ENCODE measurements around the gene SUMF1.

SUMF1 gene

GRCh38 chr3:4398120-4398940 is 68.7 kb downstream of the SUMF1 start:
- Histone ChIP-seq H3K36me3 (ENCODE audit: control insufficient read depth, insufficient read depth, low read length) (no peaks in the 10 kb centered on the region), H3K27ac (ENCODE audit: low read depth, low read length) (no peak overlapping the region), H3K9me3 (ENCODE audit: control insufficient read depth, insufficient read depth, low read length) (no peaks in the 10 kb centered on the region), H3K4me1 (ENCODE audit: control insufficient read depth, insufficient read depth, low read length) (peaks cover 8% of the 10 kb centered on the region), H3K9ac (ENCODE audit: low read depth, low read length) (no peak overlapping the region), H3K27me3 (ENCODE audit: control insufficient read depth, insufficient read depth, low read length) (no peaks in the 10 kb centered on the region), H3K4me3 (ENCODE audit: low read depth, low read length) (no peak overlapping the region)

DNA sequence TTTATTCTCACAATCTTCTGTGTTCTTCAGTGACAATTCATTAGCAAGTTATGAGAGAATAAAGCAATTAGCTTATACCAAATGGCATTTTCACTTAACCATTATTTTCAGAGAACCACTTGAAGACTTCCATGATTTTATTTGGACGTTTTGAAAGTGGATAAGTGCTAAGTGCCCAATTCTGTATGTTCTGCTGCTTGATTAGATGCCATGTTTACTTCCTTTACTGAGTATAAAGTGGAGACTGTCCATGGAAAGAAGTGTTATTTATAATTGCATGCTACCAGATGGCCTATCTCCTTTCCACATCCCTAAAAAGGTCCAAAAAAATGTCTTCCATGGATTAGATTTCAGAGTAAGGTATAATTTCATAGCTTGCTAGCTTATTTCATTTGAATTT is 69.6 kb downstream of the SUMF1 start:
- Histone ChIP-seq H3K4me1 (ENCODE audit: control insufficient read depth, insufficient read depth, low read length) (peaks cover 8% of the 10 kb centered on the region), H3K27ac (ENCODE audit: low read depth, low read length) (no peak overlapping the region), H3K27me3 (ENCODE audit: control insufficient read depth, insufficient read depth, low read length) (no peaks in the 10 kb centered on the region), H3K9me3 (ENCODE audit: control insufficient read depth, insufficient read depth, low read length) (no peaks in the 10 kb centered on the region), H3K9ac (ENCODE audit: low read depth, low read length) (no peak overlapping the region), H3K36me3 (ENCODE audit: control insufficient read depth, insufficient read depth, low read length) (no peaks in the 10 kb centered on the region), H3K4me3 (ENCODE audit: low read depth, low read length) (no peak overlapping the region)

DNA sequence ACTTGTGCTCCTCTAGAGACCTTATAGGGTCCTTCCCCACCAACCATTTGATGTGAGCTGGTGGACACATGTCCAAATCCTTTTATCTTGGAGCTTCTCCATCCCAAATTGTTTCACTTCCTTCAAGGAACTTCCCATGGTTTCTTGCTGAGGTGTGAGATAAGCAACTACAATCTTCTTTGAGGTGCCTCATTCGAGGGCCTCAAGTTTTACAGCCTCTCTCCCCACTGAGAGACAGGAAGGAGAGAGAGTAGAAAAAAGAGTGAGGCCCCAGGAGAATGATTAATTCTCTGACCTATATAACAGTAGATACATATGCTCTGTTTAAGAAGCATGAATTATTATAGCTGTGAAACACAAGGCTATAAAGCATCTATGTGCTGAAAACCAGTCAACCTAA is 70.5 kb downstream of the SUMF1 start:
- H3K9me3 ChIP-seq (ENCODE audit: control insufficient read depth, insufficient read depth, low read length): no peaks in the 10 kb centered on the region
- peaks cover 8% of the 10 kb centered on the region for H3K4me1 ChIP-seq (ENCODE audit: control insufficient read depth, insufficient read depth, low read length)
- H3K27ac ChIP-seq (ENCODE audit: low read depth, low read length): no peak overlapping the region
- H3K27me3 ChIP-seq (ENCODE audit: control insufficient read depth, insufficient read depth, low read length): no peaks in the 10 kb centered on the region
- H3K9ac ChIP-seq (ENCODE audit: low read depth, low read length): no peak overlapping the region
- no peaks in the 10 kb centered on the region for H3K36me3 ChIP-seq (ENCODE audit: control insufficient read depth, insufficient read depth, low read length)
- H3K4me3 ChIP-seq (ENCODE audit: low read depth, low read length): no peak overlapping the region

- Histone ChIP-seq H3K36me3 (ENCODE audit: control insufficient read depth, insufficient read depth, low read length) (no peaks in the 10 kb centered on the region), H3K27me3 (ENCODE audit: control insufficient read depth, insufficient read depth, low read length) (no peaks in the 10 kb centered on the region), H3K9me3 (ENCODE audit: control insufficient read depth, insufficient read depth, low read length) (no peaks in the 10 kb centered on the region), H3K9ac (ENCODE audit: low read depth, low read length) (no peak overlapping the region), H3K27ac (ENCODE audit: low read depth, low read length) (no peak overlapping the region), H3K4me3 (ENCODE audit: low read depth, low read length) (no peak overlapping the region), H3K4me1 (ENCODE audit: control insufficient read depth, insufficient read depth, low read length) (peaks cover 8% of the 10 kb centered on the region)
Measured at GRCh38 chr3:4396006-4396405, 71.1 kb downstream of the SUMF1 start.

GRCh38 chr3:4395448-4395847 is 71.6 kb downstream of the SUMF1 start:
- peaks cover 8% of the 10 kb centered on the region for H3K4me1 ChIP-seq (ENCODE audit: control insufficient read depth, insufficient read depth, low read length)
- no peak overlapping the region for H3K27ac ChIP-seq (ENCODE audit: low read depth, low read length)
- H3K27me3 ChIP-seq (ENCODE audit: control insufficient read depth, insufficient read depth, low read length): no peaks in the 10 kb centered on the region
- H3K9me3 ChIP-seq (ENCODE audit: control insufficient read depth, insufficient read depth, low read length): no peaks in the 10 kb centered on the region
- H3K36me3 ChIP-seq (ENCODE audit: control insufficient read depth, insufficient read depth, low read length): no peaks in the 10 kb centered on the region
- no peak overlapping the region for H3K4me3 ChIP-seq (ENCODE audit: low read depth, low read length)
- no peak overlapping the region for H3K9ac ChIP-seq (ENCODE audit: low read depth, low read length)

- no peaks in the 10 kb centered on the region for H3K36me3 ChIP-seq (ENCODE audit: control insufficient read depth, insufficient read depth, low read length)
- no peak overlapping the region for H3K27ac ChIP-seq (ENCODE audit: low read depth, low read length)
- H3K27me3 ChIP-seq (ENCODE audit: control insufficient read depth, insufficient read depth, low read length): no peaks in the 10 kb centered on the region
- H3K9me3 ChIP-seq (ENCODE audit: control insufficient read depth, insufficient read depth, low read length): no peaks in the 10 kb centered on the region
- no peak overlapping the region for H3K9ac ChIP-seq (ENCODE audit: low read depth, low read length)
- H3K4me3 ChIP-seq (ENCODE audit: low read depth, low read length): no peak overlapping the region
- peaks cover 16% of the 10 kb centered on the region for H3K4me1 ChIP-seq (ENCODE audit: control insufficient read depth, insufficient read depth, low read length)
Measured at GRCh38 chr3:4394567-4394966, 72.5 kb downstream of the SUMF1 start.

DNA sequence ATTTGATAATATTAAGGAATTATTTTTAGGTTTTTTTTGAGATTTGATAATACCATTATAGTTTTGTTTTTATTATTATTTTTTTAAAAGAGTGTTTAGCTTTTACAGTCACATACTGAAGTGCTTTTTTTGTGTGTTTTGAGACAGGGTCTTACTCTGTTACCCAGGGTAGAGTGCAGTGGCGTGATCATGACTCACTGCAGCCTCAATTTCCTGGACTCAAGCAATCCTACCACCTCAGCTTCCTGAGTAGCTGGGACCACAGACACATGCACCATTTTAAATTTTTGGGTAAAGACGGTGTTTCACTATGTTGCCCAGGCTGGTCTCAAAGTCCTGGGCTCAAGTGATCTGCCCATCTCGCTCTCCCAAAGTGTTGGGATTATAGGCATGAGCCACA is 73.0 kb downstream of the SUMF1 start:
- H3K27ac ChIP-seq (ENCODE audit: low read depth, low read length): no peak overlapping the region
- peaks cover 17% of the 10 kb centered on the region for H3K4me1 ChIP-seq (ENCODE audit: control insufficient read depth, insufficient read depth, low read length)
- no peak overlapping the region for H3K9ac ChIP-seq (ENCODE audit: low read depth, low read length)
- no peaks in the 10 kb centered on the region for H3K36me3 ChIP-seq (ENCODE audit: control insufficient read depth, insufficient read depth, low read length)
- no peaks in the 10 kb centered on the region for H3K9me3 ChIP-seq (ENCODE audit: control insufficient read depth, insufficient read depth, low read length)
- H3K27me3 ChIP-seq (ENCODE audit: control insufficient read depth, insufficient read depth, low read length): no peaks in the 10 kb centered on the region
- no peak overlapping the region for H3K4me3 ChIP-seq (ENCODE audit: low read depth, low read length)

- no peak overlapping the region for H3K4me3 ChIP-seq (ENCODE audit: low read depth, low read length)
- no peak overlapping the region for H3K27ac ChIP-seq (ENCODE audit: low read depth, low read length)
- no peaks in the 10 kb centered on the region for H3K27me3 ChIP-seq (ENCODE audit: control insufficient read depth, insufficient read depth, low read length)
- H3K4me1 ChIP-seq (ENCODE audit: control insufficient read depth, insufficient read depth, low read length): peaks cover 17% of the 10 kb centered on the region
- no peaks in the 10 kb centered on the region for H3K36me3 ChIP-seq (ENCODE audit: control insufficient read depth, insufficient read depth, low read length)
- H3K9me3 ChIP-seq (ENCODE audit: control insufficient read depth, insufficient read depth, low read length): no peaks in the 10 kb centered on the region
- H3K9ac ChIP-seq (ENCODE audit: low read depth, low read length): no peak overlapping the region
Measured at GRCh38 chr3:4392992-4393391, 74.1 kb downstream of the SUMF1 start.

- no peak overlapping the region for H3K9ac ChIP-seq (ENCODE audit: low read depth, low read length)
Measured at GRCh38 chr3:4387210-4388204, 79.6 kb downstream of the SUMF1 start.

GRCh38 chr3:4385201-4385600 is 81.9 kb downstream of the SUMF1 start:
- H3K27ac ChIP-seq (ENCODE audit: low read depth, low read length): no peak overlapping the region
- H3K4me1 ChIP-seq (ENCODE audit: control insufficient read depth, insufficient read depth, low read length): peaks cover 14% of the 10 kb centered on the region
- H3K27me3 ChIP-seq (ENCODE audit: control insufficient read depth, insufficient read depth, low read length): no peaks in the 10 kb centered on the region
- no peaks in the 10 kb centered on the region for H3K9me3 ChIP-seq (ENCODE audit: control insufficient read depth, insufficient read depth, low read length)
- H3K9ac ChIP-seq (ENCODE audit: low read depth, low read length): no peak overlapping the region
- H3K36me3 ChIP-seq (ENCODE audit: control insufficient read depth, insufficient read depth, low read length): no peaks in the 10 kb centered on the region
- no peak overlapping the region for H3K4me3 ChIP-seq (ENCODE audit: low read depth, low read length)

More at GRCh38 chr3:4387210-4388204, 79.6 kb downstream of the SUMF1 start:
- H3K27ac ChIP-seq (ENCODE audit: low read depth, low read length): no peak overlapping the region
- no peaks in the 10 kb centered on the region for H3K9me3 ChIP-seq (ENCODE audit: control insufficient read depth, insufficient read depth, low read length)
- H3K27me3 ChIP-seq (ENCODE audit: control insufficient read depth, insufficient read depth, low read length): no peaks in the 10 kb centered on the region
- peaks cover 17% of the 10 kb centered on the region for H3K4me1 ChIP-seq (ENCODE audit: control insufficient read depth, insufficient read depth, low read length)
- H3K4me3 ChIP-seq (ENCODE audit: low read depth, low read length): no peak overlapping the region
- H3K36me3 ChIP-seq (ENCODE audit: control insufficient read depth, insufficient read depth, low read length): no peaks in the 10 kb centered on the region

- Histone ChIP-seq H3K4me1 (ENCODE audit: control insufficient read depth, insufficient read depth, low read length) (peaks cover 11% of the 10 kb centered on the region), H3K27ac (ENCODE audit: low read depth, low read length) (no peak overlapping the region), H3K9ac (ENCODE audit: low read depth, low read length) (no peak overlapping the region)
Measured at GRCh38 chr3:4380013-4380412, 87.1 kb downstream of the SUMF1 start.

More at GRCh38 chr3:4380013-4380412, 87.1 kb downstream of the SUMF1 start:
- no peaks in the 10 kb centered on the region for H3K9me3 ChIP-seq (ENCODE audit: control insufficient read depth, insufficient read depth, low read length)
- H3K27me3 ChIP-seq (ENCODE audit: control insufficient read depth, insufficient read depth, low read length): no peaks in the 10 kb centered on the region
- H3K4me3 ChIP-seq (ENCODE audit: low read depth, low read length): no peak overlapping the region
- no peaks in the 10 kb centered on the region for H3K36me3 ChIP-seq (ENCODE audit: control insufficient read depth, insufficient read depth, low read length)
